Neural cell (in vitro differentiated cells): Measurements from ENCODE around the gene NAA35. TPM values are rescaled to one million over a fixed set of nuclear protein-coding genes. Genes with fewer than 3 reads are reported as not detected.

Source experiments
- H2AFZ ChIP-seq: fragments of 200-600, 300-800 bp; sonication (generic), shearing (Covaris generic); 2 replicates; pipeline ENCODE4 v1.6.0; 2014; ENCODE audit warnings: low read depth, mild to moderate bottlenecking, antibody characterized with exemption, low read length, moderate library complexity
- H3F3A ChIP-seq: fragments of 200-600 bp; shearing (Covaris generic); 2 replicates; pipeline ENCODE4 v1.6.1; 2016; ENCODE audit warnings: mild to moderate bottlenecking, moderate library complexity, mixed read lengths, antibody characterized with exemption, low read length; ENCODE audit not compliant: insufficient read depth, poor library complexity, severe bottlenecking
- H3K27ac ChIP-seq: fragments of 200-600, 300-800 bp; sonication (generic), shearing (Covaris generic); 2 replicates; pipeline ENCODE4 v1.5.1; 2014; ENCODE audit warnings: mild to moderate bottlenecking, low read length, moderate library complexity
- H3K27me3 ChIP-seq: fragments of 300-800, 200-600 bp; sonication (generic), shearing (Covaris generic); 2 replicates; pipeline ENCODE4 v1.6.0; 2014; ENCODE audit warnings: mild to moderate bottlenecking, low read depth, low read length, moderate library complexity; ENCODE audit not compliant: insufficient read depth
- H3K36me3 ChIP-seq: fragments of 300-800, 200-600 bp; sonication (generic), shearing (Covaris generic); 2 replicates; pipeline ENCODE4 v1.5.1; 2014; ENCODE audit warnings: mild to moderate bottlenecking, antibody characterized with exemption, low read length, moderate library complexity; ENCODE audit not compliant: insufficient read depth
- H3K4me2 ChIP-seq: fragments of 300-800, 200-600 bp; sonication (generic), shearing (Covaris generic); 2 replicates; pipeline ENCODE4 v1.6.0; 2014; ENCODE audit warnings: mild to moderate bottlenecking, low read length
- H3K4me3 ChIP-seq: fragments of 300-800, 200-600 bp; sonication (generic), shearing (Covaris generic); 2 replicates; pipeline ENCODE4 v1.5.1; 2014; ENCODE audit warnings: mild to moderate bottlenecking, low read length, moderate library complexity
- H3K79me2 ChIP-seq: fragments of 200-600 bp; shearing (Covaris generic); replicated peaks from 2 replicates; pipeline ENCODE4 v1.6.0; 2014; ENCODE audit warnings: mild to moderate bottlenecking, low read length, moderate library complexity; ENCODE audit not compliant: insufficient read depth
- H3K9ac ChIP-seq: fragments of 300-800, 200-600 bp; sonication (generic), shearing (Covaris generic); 2 replicates; pipeline ENCODE4 v1.6.1; 2016; ENCODE audit warnings: mild to moderate bottlenecking, low read length, mixed read lengths
- H3K9me2 ChIP-seq: fragments of 200-600 bp; shearing (Covaris generic); 2 replicates; pipeline ENCODE4 v1.6.1; 2016; ENCODE audit warnings: mild to moderate bottlenecking, low read length, mixed read lengths; ENCODE audit not compliant: insufficient read depth
- H3K9me3 ChIP-seq: fragments of 200-600, 300-800 bp; sonication (generic), shearing (Covaris generic); 2 replicates; pipeline ENCODE4 v1.6.1; 2016; ENCODE audit warnings: mild to moderate bottlenecking, mixed run types, low read length, moderate library complexity, mixed read lengths
- H4K20me1 ChIP-seq: fragments of 200-600 bp; shearing (Covaris generic); 2 replicates; pipeline ENCODE4 v1.6.1; 2016; ENCODE audit warnings: mild to moderate bottlenecking, mixed run types; ENCODE audit not compliant: insufficient read depth
- EP300 ChIP-seq: fragments of 450-650 bp; conservative IDR thresholded peaks from 2 replicates; pipeline ENCODE4 v1.6.1; 2014; ENCODE audit warnings: antibody characterized with exemption, mild to moderate bottlenecking, moderate library complexity; ENCODE audit not compliant: poor library complexity, severe bottlenecking
- MXI1 ChIP-seq: fragments of 450-650 bp; conservative IDR thresholded peaks from 2 replicates; pipeline ENCODE4 v1.6.1; 2014; ENCODE audit warnings: antibody characterized with exemption, mild to moderate bottlenecking; ENCODE audit not compliant: poor library complexity, severe bottlenecking
- POLR2AphosphoS5 ChIP-seq: IDR thresholded peaks from 2 replicates; pipeline ENCODE4 v1.6.1; 2012
- RAD21 ChIP-seq: fragments of 450-650 bp; conservative IDR thresholded peaks from 2 replicates; pipeline ENCODE4 v1.6.1; 2014; ENCODE audit warnings: antibody characterized with exemption, mild to moderate bottlenecking, moderate library complexity
- REST ChIP-seq: IDR thresholded peaks from 2 replicates; pipeline ENCODE4 v1.6.1; 2012; ENCODE audit warnings: borderline replicate concordance
- SMC3 ChIP-seq: fragments of 450-650 bp; conservative IDR thresholded peaks from 2 replicates; pipeline ENCODE4 v1.6.1; 2014; ENCODE audit warnings: antibody characterized with exemption, mild to moderate bottlenecking, moderate library complexity; ENCODE audit not compliant: poor library complexity
- TAF1 ChIP-seq: IDR thresholded peaks from 2 replicates; pipeline ENCODE4 v1.6.1; 2012; ENCODE audit warnings: low read depth
- polyA plus RNA-seq: library from polyadenylated mRNA; depleted of rRNA; stranded (reverse); fragments of >200 nt; gene quantifications from 2 replicates; pipeline ENCODE4 v1.2.3, GENCODE V29; 2014
- TF ChIP-seq, protein P1 (sequence below): fragments of 450-650 bp; IDR thresholded peaks from 2 replicates; pipeline ENCODE4 v1.5.1; 2014; ENCODE audit warnings: antibody characterized with exemption, mild to moderate bottlenecking, moderate library complexity; ENCODE audit not compliant: poor library complexity, severe bottlenecking

NAA35 gene
- polyA plus RNA-seq, 1 donor from 2014 or later, result 26.0 TPM

DNA sequence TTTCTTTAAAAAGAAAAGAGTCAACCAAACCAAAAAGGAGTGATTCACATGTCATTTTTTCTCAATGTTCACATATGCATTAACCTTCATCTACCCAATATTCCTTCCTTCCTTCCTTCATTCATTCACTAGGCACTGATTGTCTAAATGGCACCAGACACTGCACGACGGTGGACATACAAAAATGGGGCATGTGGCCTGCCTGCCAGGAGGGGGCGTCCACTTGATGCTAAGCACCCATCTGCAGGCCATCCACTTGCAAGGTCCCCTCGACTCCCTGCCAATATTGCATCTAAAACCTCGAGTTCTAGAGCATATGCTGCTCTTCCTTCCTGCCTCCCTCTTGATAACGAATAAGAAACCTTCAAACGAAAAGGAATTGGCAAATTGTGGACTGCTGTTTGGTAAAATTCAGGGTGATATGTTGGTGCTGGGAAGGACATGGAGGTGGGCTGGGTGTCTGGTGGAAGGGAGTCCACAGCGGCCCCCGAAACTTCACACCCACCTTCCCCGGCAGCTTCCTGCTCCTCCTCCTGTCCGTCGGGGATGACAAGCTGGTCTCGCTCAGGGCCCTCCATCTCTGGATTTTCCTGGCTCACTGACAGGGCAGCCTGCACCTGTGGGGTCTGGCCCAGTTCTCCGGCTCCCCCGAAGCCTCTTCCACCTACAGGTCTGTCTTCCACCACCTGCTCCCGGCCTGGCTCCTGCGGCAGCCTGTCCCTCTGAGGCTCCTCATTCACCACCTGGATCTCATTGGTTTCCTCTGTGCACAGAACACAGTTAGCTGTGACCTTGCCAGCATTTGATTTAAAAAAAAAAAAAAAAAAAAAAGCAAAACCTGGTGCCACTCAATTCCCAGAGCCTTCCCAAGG is 94.2 kb downstream of the NAA35 start:
- Histone ChIP-seq H3K4me2 (no peak overlapping the region), H3K9me3 (no peaks in the 10 kb centered on the region), H3K27ac (no peak overlapping the region), H3K9me2 (no peaks in the 10 kb centered on the region), H3K36me3 (no peaks in the 10 kb centered on the region), H3K27me3 (no peaks in the 10 kb centered on the region), H3F3A (no peaks in the 10 kb centered on the region), H3K79me2 (no peaks in the 10 kb centered on the region), H3K9ac (no peak overlapping the region), H2AFZ (no peak overlapping the region), H4K20me1 (no peaks in the 10 kb centered on the region), H3K4me3 (no peak overlapping the region)
- TF ChIP-seq REST, result no peak
- TF ChIP-seq, protein P1, sequence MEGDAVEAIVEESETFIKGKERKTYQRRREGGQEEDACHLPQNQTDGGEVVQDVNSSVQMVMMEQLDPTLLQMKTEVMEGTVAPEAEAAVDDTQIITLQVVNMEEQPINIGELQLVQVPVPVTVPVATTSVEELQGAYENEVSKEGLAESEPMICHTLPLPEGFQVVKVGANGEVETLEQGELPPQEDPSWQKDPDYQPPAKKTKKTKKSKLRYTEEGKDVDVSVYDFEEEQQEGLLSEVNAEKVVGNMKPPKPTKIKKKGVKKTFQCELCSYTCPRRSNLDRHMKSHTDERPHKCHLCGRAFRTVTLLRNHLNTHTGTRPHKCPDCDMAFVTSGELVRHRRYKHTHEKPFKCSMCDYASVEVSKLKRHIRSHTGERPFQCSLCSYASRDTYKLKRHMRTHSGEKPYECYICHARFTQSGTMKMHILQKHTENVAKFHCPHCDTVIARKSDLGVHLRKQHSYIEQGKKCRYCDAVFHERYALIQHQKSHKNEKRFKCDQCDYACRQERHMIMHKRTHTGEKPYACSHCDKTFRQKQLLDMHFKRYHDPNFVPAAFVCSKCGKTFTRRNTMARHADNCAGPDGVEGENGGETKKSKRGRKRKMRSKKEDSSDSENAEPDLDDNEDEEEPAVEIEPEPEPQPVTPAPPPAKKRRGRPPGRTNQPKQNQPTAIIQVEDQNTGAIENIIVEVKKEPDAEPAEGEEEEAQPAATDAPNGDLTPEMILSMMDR, result peak; percentile 30

- Histone ChIP-seq H2AFZ (no peak overlapping the region), H3K9ac (no peak overlapping the region), H3K36me3 (no peaks in the 10 kb centered on the region), H3K27me3 (no peaks in the 10 kb centered on the region), H3K4me3 (no peak overlapping the region), H3F3A (no peaks in the 10 kb centered on the region), H3K4me2 (no peak overlapping the region), H3K27ac (no peak overlapping the region), H4K20me1 (no peaks in the 10 kb centered on the region), H3K9me2 (no peaks in the 10 kb centered on the region), H3K9me3 (no peaks in the 10 kb centered on the region), H3K79me2 (no peaks in the 10 kb centered on the region)
- TF ChIP-seq RAD21 (no peak), REST (no peak), TAF1 (no peak), POLR2AphosphoS5 (no peak), MXI1 (no peak), EP300 (no peak), SMC3 (no peak)
Observed at GRCh38 chr9:86035827-86036440, 95.0 kb downstream of the NAA35 start.
